RWPE2 (cell line): ENCODE measurements around the gene BAHCC1.

Experiments
- ATAC-seq: fragments of 200-7000 bp; cut with Tn5 transposase; 3 replicates; pipeline ENCODE4 v1.9.1; 2021; ENCODE audit warnings: low read depth
- DNase-seq: peaks from one replicate; pipeline ENCODE4 v3.0.0-alpha.2; 2020; ENCODE audit warnings: low spot score
- H3K27ac ChIP-seq: fragments of 450-650 bp; 2 replicates; pipeline ENCODE4 v1.5.1; 2017; ENCODE audit warnings: mild to moderate bottlenecking; ENCODE audit not compliant: poor library complexity, severe bottlenecking
- H3K27me3 ChIP-seq: fragments of 250-450 bp; sonication (Bioruptor Pico); 2 replicates; pipeline ENCODE4 v1.5.1; 2021; ENCODE audit warnings: mild to moderate bottlenecking, moderate library complexity; ENCODE audit not compliant: insufficient read depth, poor library complexity, severe bottlenecking
- H3K36me3 ChIP-seq: fragments of 250-450 bp; sonication (Bioruptor Pico); 2 replicates; pipeline ENCODE4 v1.5.1; 2020; ENCODE audit warnings: low read depth, mild to moderate bottlenecking, moderate library complexity
- H3K4me1 ChIP-seq: fragments of 250-450 bp; sonication (Bioruptor Pico); 2 replicates; pipeline ENCODE4 v1.5.1; 2021; ENCODE audit warnings: mild to moderate bottlenecking, moderate library complexity; ENCODE audit not compliant: insufficient read depth, poor library complexity, severe bottlenecking
- H3K4me3 ChIP-seq: fragments of 250-450 bp; sonication (Bioruptor Pico); 2 replicates; pipeline ENCODE4 v1.5.1; 2021; ENCODE audit warnings: mild to moderate bottlenecking, moderate library complexity; ENCODE audit not compliant: severe bottlenecking
- H3K9me3 ChIP-seq: fragments of 250-450 bp; sonication (Bioruptor Pico); 2 replicates; pipeline ENCODE4 v1.5.1; 2021; ENCODE audit warnings: mild to moderate bottlenecking, moderate library complexity; ENCODE audit not compliant: severe bottlenecking
- TF ChIP-seq, protein P1 (sequence below): fragments of 450-650 bp; IDR thresholded peaks from one replicate; pipeline ENCODE4 v1.5.1; 2017; ENCODE audit warnings: mild to moderate bottlenecking, moderate library complexity; ENCODE audit not compliant: poor library complexity, severe bottlenecking

Gene BAHCC1

DNA sequence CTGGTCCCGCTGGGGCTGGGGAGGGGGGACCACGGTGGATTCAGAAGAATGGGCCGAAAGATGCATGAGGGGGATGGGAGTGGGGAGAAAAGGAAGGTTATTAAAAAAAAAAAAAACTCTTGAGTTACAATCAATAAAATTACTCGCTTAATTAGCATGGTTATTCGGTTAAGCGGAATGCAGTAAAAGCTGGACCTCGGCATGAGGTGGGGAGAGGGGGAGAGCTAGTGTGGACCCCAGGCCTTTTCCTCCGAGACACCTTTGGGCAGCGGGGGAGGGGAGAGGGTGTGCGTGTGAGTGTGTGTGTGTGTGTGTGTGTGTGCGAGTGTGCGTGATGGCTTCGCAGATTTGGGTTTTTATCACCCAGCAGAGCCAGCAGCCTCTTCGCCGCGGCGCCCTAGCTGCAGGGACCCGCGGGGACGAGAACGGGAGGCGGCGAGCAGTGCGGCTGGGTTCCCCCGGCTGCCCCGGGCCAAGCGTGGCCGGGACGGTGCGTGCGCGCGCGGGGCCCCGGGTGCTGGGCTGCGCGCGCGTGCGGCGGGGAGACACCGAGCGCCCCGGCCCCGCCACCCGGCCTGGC, 3.7 kb downstream of the BAHCC1 start:
- peaks cover 9% of the 10 kb centered on the region for H3K4me1 ChIP-seq
- H3K36me3 ChIP-seq, result peaks cover 8% of the 10 kb centered on the region; the same call in 1 of the 2 replicates
- H3K27ac ChIP-seq, result peak overlapping the region; percentile 75
- peak overlapping the region; percentile 82 for H3K4me3 ChIP-seq
- H3K9me3 ChIP-seq, result no peaks in the 10 kb centered on the region
- H3K27me3 ChIP-seq, result no peaks in the 10 kb centered on the region
- TF ChIP-seq, protein P1, sequence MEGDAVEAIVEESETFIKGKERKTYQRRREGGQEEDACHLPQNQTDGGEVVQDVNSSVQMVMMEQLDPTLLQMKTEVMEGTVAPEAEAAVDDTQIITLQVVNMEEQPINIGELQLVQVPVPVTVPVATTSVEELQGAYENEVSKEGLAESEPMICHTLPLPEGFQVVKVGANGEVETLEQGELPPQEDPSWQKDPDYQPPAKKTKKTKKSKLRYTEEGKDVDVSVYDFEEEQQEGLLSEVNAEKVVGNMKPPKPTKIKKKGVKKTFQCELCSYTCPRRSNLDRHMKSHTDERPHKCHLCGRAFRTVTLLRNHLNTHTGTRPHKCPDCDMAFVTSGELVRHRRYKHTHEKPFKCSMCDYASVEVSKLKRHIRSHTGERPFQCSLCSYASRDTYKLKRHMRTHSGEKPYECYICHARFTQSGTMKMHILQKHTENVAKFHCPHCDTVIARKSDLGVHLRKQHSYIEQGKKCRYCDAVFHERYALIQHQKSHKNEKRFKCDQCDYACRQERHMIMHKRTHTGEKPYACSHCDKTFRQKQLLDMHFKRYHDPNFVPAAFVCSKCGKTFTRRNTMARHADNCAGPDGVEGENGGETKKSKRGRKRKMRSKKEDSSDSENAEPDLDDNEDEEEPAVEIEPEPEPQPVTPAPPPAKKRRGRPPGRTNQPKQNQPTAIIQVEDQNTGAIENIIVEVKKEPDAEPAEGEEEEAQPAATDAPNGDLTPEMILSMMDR, result no peak
- ATAC-seq (no peak), DNase-seq (no peak)

DNA sequence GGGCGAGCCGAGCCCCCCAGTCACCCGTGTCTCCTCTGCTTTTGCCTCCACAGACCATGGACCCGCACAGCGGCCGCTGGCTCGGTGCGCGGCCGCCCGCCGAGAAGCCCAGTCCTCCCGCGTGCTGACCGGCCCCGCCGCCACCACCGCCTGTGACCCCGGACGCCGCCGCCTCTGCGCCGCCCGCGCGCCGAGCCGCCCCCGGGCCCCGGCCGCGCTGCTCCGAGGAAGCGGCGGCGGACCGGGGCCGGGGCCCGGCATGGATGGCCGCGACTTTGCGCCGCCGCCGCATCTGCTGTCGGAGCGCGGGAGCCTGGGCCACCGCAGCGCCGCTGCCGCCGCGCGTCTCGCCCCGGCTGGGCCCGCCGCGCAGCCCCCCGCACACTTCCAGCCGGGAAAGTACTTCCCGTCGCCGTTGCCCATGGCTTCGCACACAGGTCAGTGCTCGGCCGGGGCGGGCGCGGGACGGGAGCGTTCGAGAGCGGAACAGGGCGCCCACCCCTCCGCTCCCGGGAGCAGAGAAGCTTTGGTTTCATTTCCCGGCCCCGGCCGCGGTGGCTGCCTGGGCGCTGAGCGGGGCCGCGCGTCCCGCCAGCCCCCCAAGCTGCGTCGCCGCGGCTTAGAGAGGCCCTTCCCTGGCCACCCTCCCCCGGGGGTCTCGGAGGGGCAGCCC, 4.4 kb downstream of the BAHCC1 start:
- TF ChIP-seq, protein P1, result no peak
- ATAC-seq (no peak), DNase-seq (no peak)
- peak overlapping the region; percentile 75 for H3K27ac ChIP-seq
- H3K4me3 ChIP-seq, result peak overlapping the region; percentile 82
- peaks cover 8% of the 10 kb centered on the region; the same call in 1 of the 2 replicates for H3K36me3 ChIP-seq
- H3K9me3 ChIP-seq, result no peaks in the 10 kb centered on the region
- H3K27me3 ChIP-seq, result no peaks in the 10 kb centered on the region
- peaks cover 3% of the 10 kb centered on the region for H3K4me1 ChIP-seq

DNA sequence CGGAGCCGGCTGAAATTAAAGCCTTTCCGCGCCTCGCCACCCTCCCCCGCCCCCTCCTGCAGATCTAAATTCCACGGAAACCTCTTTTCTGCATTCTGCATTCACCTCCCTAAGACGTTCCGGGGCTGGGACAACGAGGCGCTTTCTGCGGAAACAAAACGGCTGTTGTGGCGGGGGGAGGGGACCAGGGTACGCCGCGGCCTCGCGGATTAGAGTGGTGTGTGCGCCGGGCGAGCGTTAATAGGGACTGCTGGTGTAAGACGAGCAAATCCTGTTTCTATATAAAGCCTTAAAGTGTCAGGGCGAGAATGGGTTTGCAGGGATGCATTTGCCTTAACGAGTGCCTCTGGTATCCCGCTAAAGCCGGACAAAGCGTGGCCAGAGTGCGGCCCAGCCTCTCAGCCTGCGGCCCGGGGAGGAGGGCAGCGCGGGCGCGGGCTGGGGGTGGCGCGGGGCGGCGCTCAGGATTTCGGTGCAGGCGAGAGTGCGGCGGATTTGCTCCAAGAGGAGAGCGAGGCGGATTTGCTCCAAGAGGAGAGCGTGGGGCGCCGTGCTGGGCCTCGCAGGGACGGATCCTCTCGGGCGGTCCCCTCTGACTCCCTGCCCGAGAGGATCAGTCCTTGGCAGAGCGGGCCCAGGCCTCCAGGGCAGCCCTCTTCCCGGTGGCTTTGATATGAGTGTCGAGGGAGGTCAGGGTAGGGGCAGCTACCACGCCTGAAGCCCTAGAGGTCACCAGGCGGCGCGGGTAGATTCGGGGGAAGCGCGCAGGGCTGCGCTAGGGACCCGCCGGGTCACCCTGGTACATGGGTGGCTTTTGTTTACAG, 5.1 kb downstream of the BAHCC1 start:
- Histone ChIP-seq H3K9me3 (no peaks in the 10 kb centered on the region), H3K4me3 (peak overlapping the region; percentile 82), H3K27ac (peak overlapping the region; percentile 75), H3K36me3 (peaks cover 8% of the 10 kb centered on the region; the same call in 1 of the 2 replicates), H3K4me1 (no peaks in the 10 kb centered on the region), H3K27me3 (no peaks in the 10 kb centered on the region)
- ATAC-seq, result peak; percentile 29
- TF ChIP-seq, protein P1, result no peak
- DNase-seq, result no peak

DNA sequence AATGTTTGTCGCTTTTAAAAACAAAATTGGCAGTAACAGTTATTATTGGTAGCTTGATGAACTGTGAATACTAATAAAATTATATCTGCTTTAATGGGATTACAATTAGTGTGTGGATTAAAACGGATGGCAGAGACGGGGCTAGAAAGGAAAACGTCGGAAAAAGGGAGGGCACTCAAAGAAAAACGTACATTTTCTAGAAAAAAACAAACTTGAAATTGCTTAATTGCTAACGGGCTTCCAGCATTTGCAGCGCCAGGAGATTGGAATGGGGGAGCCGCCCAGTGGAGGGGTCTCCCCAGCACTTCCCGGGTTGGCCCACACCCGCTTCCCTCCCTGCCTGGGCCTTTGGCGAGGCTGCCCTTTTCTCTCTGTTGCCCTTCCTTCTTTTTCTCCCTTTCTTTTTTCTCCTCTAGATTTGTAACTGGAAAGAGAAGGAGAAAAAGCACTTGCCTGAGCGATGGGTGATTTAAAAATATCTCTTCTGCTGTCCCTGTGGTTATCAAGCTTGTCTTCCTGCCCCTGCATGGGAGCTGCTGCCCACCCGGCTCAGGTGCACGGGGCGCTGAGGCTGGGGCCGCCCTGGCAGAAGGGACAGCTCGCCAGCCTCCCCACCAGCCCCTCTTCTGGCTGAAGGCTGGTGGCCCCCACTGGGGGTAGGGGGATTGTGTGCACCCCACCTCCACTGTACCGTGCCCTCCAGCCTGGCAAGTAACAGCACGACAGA, 5.9 kb downstream of the BAHCC1 start:
- no peaks in the 10 kb centered on the region for H3K4me1 ChIP-seq
- no peaks in the 10 kb centered on the region for H3K9me3 ChIP-seq
- peak overlapping the region; percentile 82 for H3K4me3 ChIP-seq
- no peaks in the 10 kb centered on the region for H3K27me3 ChIP-seq
- DNase-seq (no peak), ATAC-seq (no peak)
- H3K36me3 ChIP-seq, result peaks cover 8% of the 10 kb centered on the region; the same call in 1 of the 2 replicates
- no peak overlapping the region for H3K27ac ChIP-seq
- TF ChIP-seq, protein P1, result no peak
